ENCODE measurements around the gene NOXO1. TPM values are rescaled to one million over a fixed set of nuclear protein-coding genes. Genes with fewer than 3 reads are reported as not detected.

Gene NOXO1
- total RNA-seq, 1 donor from 2014 or later = 1.8 TPM

GRCh38 chr16:2008631-2009163 lies 27.4 kb upstream of the NOXO1 start:
- Histone ChIP-seq H3K4me3 (peak overlapping the region; percentile 84), H3K27ac (peak overlapping the region; percentile 95), H3K4me1 (peaks cover 55% of the 10 kb centered on the region), H3K27me3 (no peaks in the 10 kb centered on the region), H3K36me3 (no peaks in the 10 kb centered on the region), H3K9me3 (no peaks in the 10 kb centered on the region)
- no peak for ATAC-seq
- TF ChIP-seq CTCF (IDR thresholded peaks at IDR 0.05) = no peak
- no peak for DNase-seq
- intact Hi-C loops (cut with DNase I) = no loop called here

DNA sequence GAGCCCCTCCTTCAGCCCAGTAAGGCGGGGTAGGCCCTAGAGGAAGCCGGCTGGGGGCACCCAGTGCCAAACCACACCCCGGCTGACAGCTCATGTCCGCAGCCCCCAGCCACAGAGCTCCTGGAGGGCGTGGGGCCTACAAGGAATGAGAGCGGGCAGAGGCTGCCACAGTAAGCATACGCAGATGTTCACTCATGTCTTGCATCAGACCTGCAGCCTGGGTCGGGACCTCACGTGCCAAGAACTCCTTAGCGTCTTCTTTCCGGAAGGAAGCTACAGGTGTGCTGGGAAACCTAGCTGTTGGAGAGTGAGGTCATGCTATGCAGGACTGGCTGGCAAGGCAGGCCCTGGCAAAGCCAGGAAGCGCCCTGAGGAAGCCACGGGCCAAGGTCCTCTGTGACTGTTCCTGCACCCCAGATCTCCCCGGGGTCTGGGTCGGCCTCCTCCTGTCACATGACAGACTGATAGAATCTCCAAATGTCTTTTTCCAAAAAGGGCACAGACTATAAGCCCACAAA lies 26.8 kb upstream of the NOXO1 start:
- intact Hi-C loops (cut with DNase I) = no loop called here
- Histone ChIP-seq H3K4me3 (peak overlapping the region; percentile 84), H3K4me1 (peaks cover 60% of the 10 kb centered on the region), H3K27ac (peak overlapping the region; percentile 95), H3K9me3 (no peaks in the 10 kb centered on the region), H3K36me3 (peaks cover 4% of the 10 kb centered on the region), H3K27me3 (no peaks in the 10 kb centered on the region)
- DNase-seq (no peak), ATAC-seq (no peak)
- TF ChIP-seq CTCF (IDR thresholded peaks at IDR 0.05) = no peak

GRCh38 chr16:2007081-2007836 lies 26.0 kb upstream of the NOXO1 start:
- DNase-seq (no peak), ATAC-seq (no peak)
- intact Hi-C loops (cut with DNase I) = no loop called here
- Histone ChIP-seq H3K4me1 (peaks cover 60% of the 10 kb centered on the region), H3K9me3 (no peaks in the 10 kb centered on the region), H3K36me3 (peaks cover 12% of the 10 kb centered on the region), H3K27me3 (no peaks in the 10 kb centered on the region), H3K4me3 (peak overlapping the region; percentile 84), H3K27ac (peak overlapping the region; percentile 95)
- TF ChIP-seq CTCF (IDR thresholded peaks at IDR 0.05) = no peak

DNA sequence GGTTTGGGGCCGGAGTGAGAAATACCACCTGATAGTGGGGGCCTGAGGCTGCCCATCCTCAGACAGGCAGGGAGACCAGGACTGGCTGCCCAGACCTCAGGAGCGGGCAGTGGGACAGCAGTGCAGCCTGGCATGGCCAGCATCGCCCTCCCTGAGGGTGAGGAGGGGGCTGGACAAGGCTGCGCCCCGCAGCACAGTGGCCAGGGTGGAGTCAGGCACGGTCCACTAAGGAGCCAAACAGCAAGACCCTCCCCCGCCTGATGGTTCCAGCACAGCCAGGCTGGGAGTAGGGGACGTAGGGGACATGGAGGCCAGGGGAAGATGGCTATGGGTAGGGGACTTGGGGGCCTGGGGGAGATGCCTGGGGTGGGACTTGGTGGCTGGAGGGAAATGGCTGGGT lies 25.0 kb upstream of the NOXO1 start:
- no peaks in the 10 kb centered on the region for H3K27me3 ChIP-seq
- DNase-seq (no peak), ATAC-seq (no peak)
- no peak for TF ChIP-seq CTCF (IDR thresholded peaks at IDR 0.05)
- intact Hi-C loops (cut with DNase I) = no loop called here
- H3K36me3 ChIP-seq = peaks cover 22% of the 10 kb centered on the region
- no peak overlapping the region for H3K27ac ChIP-seq
- H3K4me1 ChIP-seq = peaks cover 60% of the 10 kb centered on the region
- H3K9me3 ChIP-seq = no peaks in the 10 kb centered on the region
- H3K4me3 ChIP-seq = no peak overlapping the region

DNA sequence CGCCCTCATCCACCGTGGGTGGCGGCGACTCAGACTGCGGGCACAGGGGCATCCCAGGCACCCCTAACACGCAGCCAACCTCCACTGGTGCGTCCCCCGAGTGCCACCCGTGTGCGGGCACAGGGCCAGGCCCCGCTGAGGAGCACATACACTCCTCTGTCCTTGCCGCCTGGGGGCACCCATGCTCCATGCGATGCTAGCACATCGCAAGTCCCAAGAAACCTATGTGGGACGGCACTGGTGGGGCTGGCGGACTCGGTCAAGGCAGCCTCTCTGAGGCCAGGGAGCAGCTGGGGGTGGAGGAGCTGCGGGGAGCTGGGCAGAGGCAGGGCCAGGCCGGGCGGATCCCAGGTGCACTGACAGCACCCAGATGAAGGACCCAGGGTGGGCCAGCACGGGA lies 24.4 kb upstream of the NOXO1 start:
- ATAC-seq = no peak
- intact Hi-C loops (cut with DNase I) = no loop called here
- no peaks in the 10 kb centered on the region for H3K27me3 ChIP-seq
- H3K4me1 ChIP-seq = peaks cover 59% of the 10 kb centered on the region
- no peak overlapping the region for H3K4me3 ChIP-seq
- TF ChIP-seq CTCF (IDR thresholded peaks at IDR 0.05) = peak; percentile 26
- no peak overlapping the region for H3K27ac ChIP-seq
- H3K9me3 ChIP-seq = no peaks in the 10 kb centered on the region
- peaks cover 28% of the 10 kb centered on the region for H3K36me3 ChIP-seq
- DNase-seq = peak; percentile 74
